Measurements from ENCODE around the gene SIX3.

Gene SIX3

DNA sequence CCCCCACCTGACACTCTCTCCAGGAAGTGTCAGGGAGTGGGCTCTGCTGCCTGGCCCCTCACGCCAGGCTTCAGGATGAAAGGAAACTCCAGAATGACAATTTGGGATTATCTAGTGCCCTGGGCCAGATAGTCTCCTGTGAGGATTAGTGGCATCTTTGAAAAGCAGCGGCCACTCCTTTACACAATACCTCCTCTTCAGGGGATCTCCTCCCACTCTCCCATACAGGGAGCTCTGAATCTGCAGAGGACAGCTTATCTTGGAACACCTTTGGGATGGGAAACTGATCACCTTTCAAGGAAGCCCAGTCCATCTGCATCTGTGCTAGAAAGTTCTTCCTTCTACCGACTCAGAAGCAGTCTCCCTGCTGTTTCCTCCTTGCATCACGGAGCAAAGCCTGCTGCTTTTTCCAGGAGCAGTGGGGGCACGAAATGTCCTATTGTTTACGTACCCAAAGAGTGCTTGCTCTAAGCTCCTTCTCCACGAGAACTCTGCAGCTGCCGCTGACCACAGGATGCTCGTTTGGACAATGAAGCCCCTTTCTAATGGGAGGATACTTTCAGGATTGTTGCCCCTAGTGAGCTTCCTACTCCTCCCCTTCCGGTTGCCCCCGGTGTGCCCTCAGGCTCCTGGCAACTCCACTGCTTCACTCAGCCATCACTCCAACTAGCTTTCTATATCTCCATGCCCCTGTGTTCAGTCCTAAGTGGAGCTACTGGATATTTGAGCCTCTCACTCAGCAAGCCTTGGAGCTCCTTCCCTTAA lies 31.5 kb downstream of the SIX3 start:
- Histone ChIP-seq H3K4me3 (ENCODE audit: insufficient read length, low read depth) (peak overlapping the region; percentile 18), H3K27me3 (ENCODE audit: insufficient read depth, insufficient read length) (no peaks in the 10 kb centered on the region), H3K36me3 (ENCODE audit: insufficient read depth, insufficient read length, low read length) (no peaks in the 10 kb centered on the region), H3K4me1 (ENCODE audit: insufficient read depth, insufficient read length) (peaks cover 14% of the 10 kb centered on the region), H3K9me3 (ENCODE audit: insufficient read depth, low read length) (no peaks in the 10 kb centered on the region), H3K9ac (ENCODE audit: insufficient read length, low read depth) (no peak overlapping the region)
- DNase-seq (ENCODE audit: low read depth, low spot score) = no peak
- TF ChIP-seq SUZ12 (IDR thresholded peaks at IDR 0.05; ENCODE audit: extremely low read depth, insufficient read depth, insufficient read length) = no peak
- no peak for TF ChIP-seq ZNF274 (IDR thresholded peaks at IDR 0.05; ENCODE audit: low read depth, low read length)
- no peak for TF ChIP-seq YY1 (IDR thresholded peaks at IDR 0.05; ENCODE audit: insufficient read depth, insufficient read length)

DNA sequence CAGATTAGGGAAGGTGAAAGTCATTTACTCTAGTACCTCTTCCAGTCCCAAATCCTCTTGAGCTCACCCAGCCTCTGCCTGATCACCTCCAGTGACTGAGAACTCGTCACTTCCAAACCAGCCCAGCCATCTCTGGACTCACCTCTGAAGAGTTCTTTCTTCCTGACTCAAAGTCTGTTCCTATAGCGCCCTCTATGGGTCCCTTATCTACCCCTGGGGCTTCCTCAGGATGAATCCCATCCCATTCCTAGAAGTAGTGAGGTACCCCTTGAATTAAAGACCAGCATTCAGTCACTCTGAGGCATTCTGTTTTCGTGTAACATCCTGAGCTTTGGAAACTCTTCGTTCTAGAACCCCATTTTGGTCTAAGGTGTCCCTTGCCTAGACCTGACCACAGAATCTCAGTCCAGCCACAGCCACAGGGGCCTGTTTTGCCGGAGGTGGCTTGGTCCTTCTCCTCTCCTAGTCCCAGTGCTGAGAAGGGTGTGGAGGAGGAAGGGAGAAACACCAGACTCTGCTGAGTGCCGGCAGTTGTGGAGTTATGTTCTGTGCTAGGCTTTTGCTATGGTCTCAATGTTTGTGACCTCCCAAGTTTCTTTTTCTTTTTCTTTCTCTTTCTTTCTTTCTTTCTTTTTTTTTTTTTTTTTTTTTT lies 32.7 kb downstream of the SIX3 start:
- H3K9me3 ChIP-seq (ENCODE audit: insufficient read depth, low read length) = no peaks in the 10 kb centered on the region
- H3K36me3 ChIP-seq (ENCODE audit: insufficient read depth, insufficient read length, low read length) = no peaks in the 10 kb centered on the region
- TF ChIP-seq SUZ12 (IDR thresholded peaks at IDR 0.05; ENCODE audit: extremely low read depth, insufficient read depth, insufficient read length) (no peak), YY1 (IDR thresholded peaks at IDR 0.05; ENCODE audit: insufficient read depth, insufficient read length) (no peak), ZNF274 (IDR thresholded peaks at IDR 0.05; ENCODE audit: low read depth, low read length) (no peak)
- no peak overlapping the region for H3K4me3 ChIP-seq (ENCODE audit: insufficient read length, low read depth)
- no peaks in the 10 kb centered on the region for H3K27me3 ChIP-seq (ENCODE audit: insufficient read depth, insufficient read length)
- peak; percentile 86 for DNase-seq (ENCODE audit: low read depth, low spot score)
- no peak overlapping the region for H3K9ac ChIP-seq (ENCODE audit: insufficient read length, low read depth)
- peaks cover 14% of the 10 kb centered on the region for H3K4me1 ChIP-seq (ENCODE audit: insufficient read depth, insufficient read length)

DNA sequence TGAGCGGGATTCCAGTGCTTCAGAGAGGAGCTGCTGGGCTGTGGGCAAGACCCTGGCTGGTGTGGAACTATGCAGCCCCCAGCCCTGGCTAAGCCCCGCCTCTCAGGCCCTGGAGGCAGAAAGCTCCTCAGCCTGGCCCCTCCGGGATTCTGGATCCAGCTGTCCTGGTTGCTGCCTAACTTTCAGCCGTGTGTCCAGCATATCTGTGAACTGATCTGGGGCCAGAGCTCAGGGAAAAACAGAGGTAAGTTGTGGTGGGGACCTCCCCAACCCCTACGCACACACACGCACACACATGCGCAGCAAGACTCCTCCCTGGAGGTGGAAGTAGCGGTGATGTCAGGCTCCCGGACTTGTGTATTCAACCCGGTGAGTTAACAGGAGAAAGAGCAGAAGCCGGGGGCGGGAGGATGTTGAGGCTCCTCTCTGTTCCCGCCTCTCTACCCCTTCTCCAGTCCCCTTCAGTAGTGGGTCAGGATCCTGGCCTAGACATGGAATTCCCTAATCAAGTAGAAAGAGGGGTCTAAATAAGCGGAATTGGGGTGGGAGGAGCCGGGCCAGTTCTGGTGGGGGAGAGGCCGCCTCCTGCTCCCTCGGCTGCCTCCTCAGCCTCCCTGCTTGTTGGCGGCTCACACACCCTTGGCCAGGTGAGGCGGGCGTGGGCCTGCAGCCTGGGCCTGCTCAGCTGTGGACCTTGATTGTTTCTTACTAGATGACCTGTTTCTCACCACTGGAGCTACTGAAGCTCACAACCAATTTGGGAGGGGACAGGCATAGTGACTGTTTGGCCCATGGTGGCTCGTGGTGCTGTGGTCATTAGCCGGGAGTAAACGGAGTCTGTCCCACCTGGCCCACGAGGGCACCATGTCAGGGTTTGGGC lies 34.3 kb downstream of the SIX3 start:
- no peak for DNase-seq (ENCODE audit: low read depth, low spot score)

DNA sequence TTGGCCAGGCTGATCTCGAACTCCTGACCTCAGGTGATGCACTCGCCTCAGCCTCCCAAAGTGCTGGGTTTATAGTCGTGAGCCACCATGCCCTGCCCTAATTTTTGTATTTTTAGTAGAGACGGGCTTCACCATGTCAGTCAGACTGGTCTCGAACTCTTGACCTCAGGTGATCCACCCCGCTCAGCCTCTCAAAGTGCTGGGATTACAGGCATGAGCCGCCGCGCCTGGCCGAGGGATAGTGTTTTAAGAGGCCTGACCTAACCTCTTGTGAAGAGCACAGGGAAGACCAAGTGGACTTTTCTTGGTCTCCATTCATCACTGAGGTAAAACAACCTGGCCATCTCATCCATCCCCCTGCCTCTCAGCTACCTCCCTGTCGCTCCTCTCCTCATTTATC lies 38.1 kb downstream of the SIX3 start:
- TF ChIP-seq SUZ12 (IDR thresholded peaks at IDR 0.05; ENCODE audit: extremely low read depth, insufficient read depth, insufficient read length) = no peak
- no peak for TF ChIP-seq ZNF274 (IDR thresholded peaks at IDR 0.05; ENCODE audit: low read depth, low read length)
- no peak for TF ChIP-seq YY1 (IDR thresholded peaks at IDR 0.05; ENCODE audit: insufficient read depth, insufficient read length)
- DNase-seq (ENCODE audit: low read depth, low spot score) = no peak
- H3K9ac ChIP-seq (ENCODE audit: insufficient read length, low read depth) = no peak overlapping the region
- no peaks in the 10 kb centered on the region for H3K27me3 ChIP-seq (ENCODE audit: insufficient read depth, insufficient read length)
- H3K4me1 ChIP-seq (ENCODE audit: insufficient read depth, insufficient read length) = peaks cover 4% of the 10 kb centered on the region
- no peaks in the 10 kb centered on the region for H3K36me3 ChIP-seq (ENCODE audit: insufficient read depth, insufficient read length, low read length)
- no peaks in the 10 kb centered on the region for H3K9me3 ChIP-seq (ENCODE audit: insufficient read depth, low read length)
- H3K4me3 ChIP-seq (ENCODE audit: insufficient read length, low read depth) = no peak overlapping the region

More for the DNA sequence above, 34.3 kb downstream of the SIX3 start:
- Histone ChIP-seq H3K4me3 (ENCODE audit: insufficient read length, low read depth) (peak overlapping the region; percentile 25), H3K9ac (ENCODE audit: insufficient read length, low read depth) (peak overlapping the region; percentile 36), H3K27me3 (ENCODE audit: insufficient read depth, insufficient read length) (no peaks in the 10 kb centered on the region), H3K4me1 (ENCODE audit: insufficient read depth, insufficient read length) (peaks cover 14% of the 10 kb centered on the region), H3K9me3 (ENCODE audit: insufficient read depth, low read length) (no peaks in the 10 kb centered on the region), H3K36me3 (ENCODE audit: insufficient read depth, insufficient read length, low read length) (no peaks in the 10 kb centered on the region)
- TF ChIP-seq YY1 (IDR thresholded peaks at IDR 0.05; ENCODE audit: insufficient read depth, insufficient read length) (no peak), SUZ12 (IDR thresholded peaks at IDR 0.05; ENCODE audit: extremely low read depth, insufficient read depth, insufficient read length) (no peak), ZNF274 (IDR thresholded peaks at IDR 0.05; ENCODE audit: low read depth, low read length) (no peak)

DNA sequence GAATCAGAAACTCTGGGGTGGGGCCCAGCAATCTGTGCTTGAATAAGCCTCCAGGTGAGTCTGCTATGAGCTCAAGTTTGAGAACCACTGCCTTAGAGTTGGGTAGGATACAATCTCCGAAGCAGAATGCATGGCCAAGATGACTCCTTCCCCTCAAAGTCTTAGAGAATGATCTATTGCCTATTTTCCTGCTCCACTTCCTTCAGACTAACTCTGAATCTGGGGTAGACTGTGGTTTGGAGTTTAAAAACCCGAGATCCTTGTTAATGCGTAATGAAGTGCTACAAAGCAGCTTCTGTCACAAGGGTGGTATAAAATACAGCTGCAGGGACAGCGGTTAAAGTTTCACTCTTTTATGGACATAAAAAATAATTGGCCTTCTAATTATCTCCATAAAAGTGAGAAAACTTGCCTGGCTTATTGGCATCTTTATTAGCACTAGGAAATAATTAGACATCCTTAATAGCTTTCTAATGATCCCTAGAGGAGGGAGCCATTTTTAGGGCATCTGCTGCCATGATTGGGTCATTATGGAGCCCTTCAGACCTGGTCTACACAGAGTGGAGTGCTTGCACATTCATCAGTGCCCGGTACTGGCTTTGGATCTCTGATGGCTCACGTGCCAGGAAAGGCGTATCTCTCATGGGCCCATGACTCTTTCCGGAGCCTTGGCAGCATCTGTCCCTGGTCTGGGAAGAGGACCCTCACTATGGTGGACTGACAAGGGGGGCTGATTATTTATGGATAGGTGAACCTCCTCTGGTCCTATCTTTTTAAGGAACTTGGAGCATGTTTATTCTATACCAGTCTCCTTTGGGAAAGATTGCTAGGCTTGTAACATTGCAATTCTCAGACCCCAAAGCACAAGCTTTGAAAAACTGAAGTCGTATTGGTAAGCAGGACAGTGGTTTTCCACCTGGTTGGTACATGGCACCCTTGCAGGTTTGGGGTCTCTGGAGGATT lies 39.5 kb downstream of the SIX3 start:
- Histone ChIP-seq H3K36me3 (ENCODE audit: insufficient read depth, insufficient read length, low read length) (no peaks in the 10 kb centered on the region), H3K9ac (ENCODE audit: insufficient read length, low read depth) (no peak overlapping the region), H3K9me3 (ENCODE audit: insufficient read depth, low read length) (no peaks in the 10 kb centered on the region), H3K4me1 (ENCODE audit: insufficient read depth, insufficient read length) (peaks cover 2% of the 10 kb centered on the region), H3K27me3 (ENCODE audit: insufficient read depth, insufficient read length) (no peaks in the 10 kb centered on the region), H3K4me3 (ENCODE audit: insufficient read length, low read depth) (no peak overlapping the region)
- no peak for DNase-seq (ENCODE audit: low read depth, low spot score)
- TF ChIP-seq SUZ12 (IDR thresholded peaks at IDR 0.05; ENCODE audit: extremely low read depth, insufficient read depth, insufficient read length) = no peak
- no peak for TF ChIP-seq YY1 (IDR thresholded peaks at IDR 0.05; ENCODE audit: insufficient read depth, insufficient read length)
- TF ChIP-seq ZNF274 (IDR thresholded peaks at IDR 0.05; ENCODE audit: low read depth, low read length) = no peak

DNA sequence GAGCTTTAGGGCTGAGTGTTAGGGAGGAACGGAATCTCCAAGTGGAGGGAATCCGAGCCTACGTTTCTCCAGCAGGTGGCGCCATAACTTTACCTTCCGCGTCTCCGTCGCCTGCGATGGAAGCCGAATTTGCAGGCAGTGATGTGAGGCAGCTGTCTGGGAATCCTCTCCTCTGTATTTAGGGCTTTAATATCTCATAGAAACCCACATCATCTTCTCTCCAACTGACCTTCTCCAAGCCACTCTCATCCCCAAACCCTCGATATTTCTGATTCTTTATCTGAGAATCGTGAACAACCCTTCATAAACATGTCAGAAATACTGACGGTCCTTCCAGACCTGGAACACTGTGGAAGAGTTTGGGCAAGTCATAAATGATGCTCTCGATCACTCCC lies 40.2 kb downstream of the SIX3 start:
- no peaks in the 10 kb centered on the region for H3K9me3 ChIP-seq (ENCODE audit: insufficient read depth, low read length)
- no peak for DNase-seq (ENCODE audit: low read depth, low spot score)
- H3K36me3 ChIP-seq (ENCODE audit: insufficient read depth, insufficient read length, low read length) = no peaks in the 10 kb centered on the region
- H3K4me1 ChIP-seq (ENCODE audit: insufficient read depth, insufficient read length) = no peaks in the 10 kb centered on the region
- no peak overlapping the region for H3K9ac ChIP-seq (ENCODE audit: insufficient read length, low read depth)
- no peaks in the 10 kb centered on the region for H3K27me3 ChIP-seq (ENCODE audit: insufficient read depth, insufficient read length)
- no peak for TF ChIP-seq SUZ12 (IDR thresholded peaks at IDR 0.05; ENCODE audit: extremely low read depth, insufficient read depth, insufficient read length)
- TF ChIP-seq YY1 (IDR thresholded peaks at IDR 0.05; ENCODE audit: insufficient read depth, insufficient read length) = no peak
- no peak for TF ChIP-seq ZNF274 (IDR thresholded peaks at IDR 0.05; ENCODE audit: low read depth, low read length)
- no peak overlapping the region for H3K4me3 ChIP-seq (ENCODE audit: insufficient read length, low read depth)

Data from NT2/D1 (cell line).